Activated T-cell treated with anti-CD3 and anti-CD28 coated beads for 1 hour (primary cell): ENCODE data around the gene SDC3.

Experiments used
- DNase-seq: peaks from one replicate; pipeline ENCODE4 v3.0.0-alpha.2; 2020; ENCODE audit warnings: low read depth

Gene SDC3

DNA sequence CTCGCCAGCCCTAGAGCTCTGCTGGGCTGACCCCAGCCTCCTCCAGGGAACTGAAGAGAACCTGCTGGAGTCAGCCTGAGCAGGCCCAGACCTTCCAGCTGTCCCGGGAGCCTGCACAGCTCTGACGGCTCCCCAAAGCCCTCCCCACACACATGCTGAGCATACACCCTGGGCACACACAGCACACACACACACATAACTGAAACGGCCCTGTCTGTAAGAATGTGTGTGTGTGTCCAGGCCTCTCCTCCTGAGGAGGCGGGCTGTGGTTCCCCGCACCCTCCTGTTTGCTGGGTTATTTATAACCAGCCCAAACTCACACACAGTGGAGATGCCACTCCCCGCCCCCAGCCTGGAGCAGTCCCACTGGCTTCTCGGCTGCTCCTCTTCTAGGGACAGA lies 20.2 kb downstream of the SDC3 start:
- DNase-seq = no peak

DNA sequence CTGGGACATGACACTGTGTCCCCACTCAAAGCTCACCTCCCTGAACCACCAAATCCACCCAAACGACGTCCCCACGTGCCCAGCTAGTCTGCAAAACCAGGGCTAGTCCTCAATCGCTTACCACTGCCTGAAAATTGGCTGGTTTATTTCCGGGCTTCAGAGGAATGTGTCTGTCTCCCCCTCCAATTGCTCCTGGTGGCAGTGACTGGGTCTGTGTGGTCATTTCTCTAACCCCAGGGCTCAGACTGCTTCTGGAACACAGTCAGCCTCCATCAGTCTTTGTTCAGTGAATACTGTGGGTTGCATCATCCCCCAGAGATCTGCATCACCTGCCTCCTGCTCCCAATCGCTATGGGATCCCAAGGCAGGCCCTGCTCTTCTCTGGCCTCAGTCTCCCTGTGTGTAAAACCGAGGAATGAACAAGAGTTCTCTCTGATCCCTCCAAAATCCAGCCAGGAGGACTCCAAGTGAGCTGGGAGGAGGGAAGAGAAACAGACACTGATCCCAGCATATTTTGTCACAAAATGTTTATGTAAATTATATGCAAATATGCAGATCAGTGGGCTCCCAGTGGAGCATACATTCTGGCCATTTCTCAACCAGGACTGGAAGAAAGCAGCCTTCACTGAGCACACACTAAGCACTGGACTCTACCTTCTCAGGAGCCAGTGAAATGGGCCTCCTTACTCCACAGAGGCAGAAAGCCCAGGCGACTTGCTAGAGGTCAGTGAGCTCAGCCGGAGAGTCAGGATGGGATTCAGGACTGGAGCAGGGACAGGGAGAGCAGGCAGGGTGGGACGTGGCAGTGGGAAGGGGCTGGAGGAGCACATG lies 20.9 kb downstream of the SDC3 start:
- no peak for DNase-seq

DNA sequence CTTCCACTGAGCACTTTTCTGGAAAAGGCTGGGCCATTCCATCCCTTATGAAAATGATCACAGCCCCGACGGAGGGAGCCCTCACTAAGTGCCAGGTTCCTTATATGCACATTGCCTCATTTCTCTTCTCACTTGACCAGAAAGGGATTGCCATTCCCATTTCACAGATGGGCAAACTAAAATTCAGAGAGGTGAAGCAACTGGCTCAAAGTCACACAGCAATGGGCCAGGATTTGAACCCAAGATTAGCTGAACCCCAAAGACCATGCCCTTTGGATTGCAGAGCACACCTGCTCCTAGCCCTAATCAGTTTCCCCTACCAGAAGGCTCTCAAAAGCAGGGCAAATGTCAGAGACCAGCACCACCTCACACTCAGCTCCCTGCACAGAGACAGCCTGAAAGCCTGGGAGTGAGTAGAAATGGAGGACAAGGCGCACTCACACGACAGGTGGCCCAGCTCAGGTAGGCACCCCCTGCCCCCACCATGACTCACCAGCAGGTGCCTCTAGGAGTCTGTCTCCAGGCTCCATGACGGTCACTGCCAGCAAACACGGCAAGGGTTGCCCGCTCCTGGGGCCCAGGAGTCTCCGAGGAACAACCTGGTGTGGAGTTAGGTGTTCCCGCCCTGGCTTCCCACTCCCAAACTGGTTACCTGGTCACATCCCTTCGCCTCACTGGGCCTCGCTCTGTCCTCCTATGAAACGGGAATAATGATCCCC lies 21.7 kb downstream of the SDC3 start:
- DNase-seq = no peak

DNA sequence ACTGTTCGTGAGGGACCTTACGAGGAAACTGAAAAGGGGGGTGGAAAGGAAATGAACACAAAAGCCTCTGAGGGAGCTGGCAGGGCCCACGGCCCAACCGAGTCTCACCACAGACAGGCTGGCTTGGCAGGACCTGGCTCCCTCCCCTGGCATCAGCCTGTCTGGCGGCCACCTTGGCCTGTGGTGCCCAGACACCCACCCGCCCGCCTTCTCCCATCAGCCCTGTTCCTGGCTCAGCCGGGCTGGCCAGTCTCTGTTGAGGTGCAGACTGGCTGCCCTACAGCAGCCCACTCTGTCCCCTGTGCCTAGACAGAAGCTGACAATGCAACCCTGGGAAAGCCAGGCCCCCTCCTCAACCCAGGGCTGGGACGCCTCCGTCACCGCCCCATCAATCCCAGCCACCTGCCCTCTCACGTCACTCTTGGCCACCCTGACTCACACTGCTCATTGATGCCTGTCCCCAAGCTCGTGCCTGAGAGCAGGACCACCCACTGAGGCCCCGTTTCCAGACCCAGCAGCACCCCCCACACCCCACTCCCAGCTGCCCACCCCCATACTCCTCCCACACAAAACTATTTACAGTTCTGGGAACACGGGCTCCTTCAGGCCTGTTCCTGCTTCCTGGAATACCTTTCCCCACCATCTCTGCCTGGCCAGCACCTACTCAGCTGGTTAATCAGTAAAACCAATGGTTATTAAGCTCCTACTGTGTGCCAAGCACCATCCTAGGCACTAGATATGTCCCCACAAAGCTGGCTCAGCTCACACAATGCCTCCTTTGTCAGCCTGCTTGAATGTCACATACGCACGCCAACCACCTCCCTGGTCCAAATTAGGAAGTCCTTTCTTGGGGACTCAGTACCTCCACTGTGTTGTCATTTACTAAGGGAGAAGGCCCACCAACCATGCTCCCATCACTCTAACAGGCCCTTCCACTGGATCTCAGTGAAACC lies 22.7 kb downstream of the SDC3 start:
- DNase-seq = no peak

DNA sequence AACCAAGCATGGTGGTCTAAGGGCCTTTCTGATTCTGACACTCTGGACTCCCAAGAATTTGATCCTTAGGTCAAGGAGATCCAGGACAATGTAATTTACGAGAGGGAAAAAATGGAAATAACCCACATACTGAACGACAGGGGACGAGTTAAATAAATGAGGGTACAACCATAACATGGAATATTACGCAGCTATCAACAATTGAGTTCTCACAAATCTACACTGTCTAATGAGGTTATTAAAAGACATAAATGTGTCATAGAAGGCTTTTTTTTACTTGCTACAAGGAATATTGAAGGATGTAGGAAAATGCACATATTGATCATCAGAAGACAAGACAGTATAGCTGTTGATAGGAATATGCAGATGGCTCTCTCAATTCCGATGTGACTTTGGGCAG lies 23.8 kb downstream of the SDC3 start:
- DNase-seq = no peak

DNA sequence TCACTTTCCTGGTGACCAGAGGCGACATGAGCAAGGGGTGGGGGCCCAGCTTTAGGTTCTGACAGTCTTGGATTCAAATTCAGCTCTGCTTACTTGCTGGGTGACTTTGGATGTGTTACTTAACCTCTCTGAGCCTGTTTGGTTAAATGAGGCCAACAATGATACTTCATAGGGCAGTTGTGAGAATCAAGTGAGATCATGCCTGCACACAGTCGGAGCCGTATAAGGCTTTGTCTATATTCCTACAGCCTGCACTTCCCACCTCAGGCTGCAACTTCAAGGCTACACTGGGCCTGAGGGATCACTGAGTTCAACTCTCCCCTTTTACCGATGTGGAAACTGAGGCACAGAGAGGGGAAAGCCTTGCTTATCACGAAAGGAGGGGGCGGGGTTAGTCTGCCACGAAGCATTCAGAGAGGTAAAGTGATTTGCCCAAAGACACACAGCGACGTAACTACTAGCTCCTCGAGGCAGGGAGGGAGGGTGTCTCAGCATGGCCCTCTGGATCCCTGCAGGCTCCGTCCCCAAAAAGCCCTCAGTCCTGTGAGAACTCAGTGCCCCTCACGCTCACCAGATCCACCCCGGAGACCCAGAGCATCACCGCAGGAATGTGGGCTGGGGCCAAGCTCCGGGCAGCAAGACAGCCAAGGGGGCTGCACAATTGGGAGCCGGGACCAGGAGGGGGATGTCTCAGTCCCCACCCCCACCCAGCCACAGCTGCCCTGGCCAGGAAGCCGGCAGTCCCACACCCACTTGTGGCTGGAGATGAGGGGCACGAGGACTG lies 25.0 kb downstream of the SDC3 start:
- no peak for DNase-seq

DNA sequence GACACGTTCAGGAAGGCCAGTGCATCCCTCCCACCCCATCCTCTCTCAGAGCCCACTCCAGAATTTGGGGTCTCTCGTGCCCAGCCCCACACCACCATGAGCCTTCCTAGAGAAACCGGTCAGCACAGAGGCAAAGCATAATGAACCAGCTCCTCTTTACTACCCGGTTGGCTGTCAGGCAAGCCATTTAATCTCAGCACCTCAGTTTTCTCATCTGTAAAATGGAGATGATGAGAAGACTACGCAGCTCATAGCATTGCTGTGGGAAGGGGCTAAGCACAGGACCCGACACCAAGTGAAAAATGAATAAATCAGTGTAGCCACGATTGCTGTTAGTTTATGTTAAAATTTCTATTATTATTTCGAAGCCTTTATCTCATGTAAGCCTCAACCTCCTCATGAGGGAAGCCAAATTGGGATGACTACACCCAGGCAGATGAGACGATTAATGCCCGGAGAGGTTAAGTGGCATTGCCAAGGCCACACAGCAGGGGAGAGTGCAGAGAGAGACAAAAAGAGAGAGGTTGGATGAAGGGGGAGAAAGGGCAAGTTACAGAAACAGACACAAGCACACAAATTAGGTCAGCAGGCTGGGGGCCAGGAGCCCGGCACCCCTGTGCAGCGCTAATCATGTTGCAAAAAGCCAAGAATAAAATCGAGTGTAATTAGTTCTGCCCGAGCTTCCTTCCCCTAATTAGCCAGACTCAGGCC lies 25.7 kb downstream of the SDC3 start:
- no peak for DNase-seq

DNA sequence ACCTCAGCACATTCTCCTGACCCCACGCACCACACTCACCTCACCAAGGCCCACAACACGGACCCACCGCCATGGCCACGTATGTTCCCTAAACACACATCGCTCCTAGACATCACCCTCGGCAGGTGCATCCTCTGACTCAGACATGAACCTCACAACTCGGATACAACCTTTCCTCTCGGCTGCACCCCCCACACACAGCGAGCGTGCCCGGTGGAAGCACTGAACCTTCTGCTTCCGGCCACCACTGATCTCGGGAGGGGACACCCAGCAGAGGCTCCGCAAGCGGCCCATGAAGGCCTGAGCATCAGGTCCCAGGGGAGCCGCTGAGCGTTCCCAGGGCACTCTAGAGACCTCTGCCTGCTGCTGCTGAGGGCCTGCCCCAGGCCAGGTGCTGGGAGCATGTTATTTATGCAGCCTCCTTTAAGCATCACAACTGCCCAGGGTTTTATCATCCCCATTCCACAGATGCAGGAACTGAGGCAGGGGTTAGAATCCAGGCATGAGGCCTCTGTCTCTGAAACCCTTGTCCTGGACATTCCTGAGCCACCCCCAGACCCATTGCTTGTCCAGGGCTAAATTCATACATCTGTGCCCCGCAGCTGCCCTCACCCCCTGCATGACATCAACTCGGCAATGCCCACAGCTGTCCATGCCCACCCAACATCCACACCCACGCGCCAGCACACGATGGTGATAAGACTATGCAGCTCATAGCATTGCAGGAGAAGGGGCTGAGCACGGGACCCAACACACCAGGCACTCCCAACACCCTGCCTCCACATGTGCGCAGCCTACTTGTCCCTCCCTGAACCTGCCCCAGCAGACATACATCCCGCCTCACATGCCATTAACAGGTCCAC lies 27.0 kb downstream of the SDC3 start:
- no peak for DNase-seq

DNA sequence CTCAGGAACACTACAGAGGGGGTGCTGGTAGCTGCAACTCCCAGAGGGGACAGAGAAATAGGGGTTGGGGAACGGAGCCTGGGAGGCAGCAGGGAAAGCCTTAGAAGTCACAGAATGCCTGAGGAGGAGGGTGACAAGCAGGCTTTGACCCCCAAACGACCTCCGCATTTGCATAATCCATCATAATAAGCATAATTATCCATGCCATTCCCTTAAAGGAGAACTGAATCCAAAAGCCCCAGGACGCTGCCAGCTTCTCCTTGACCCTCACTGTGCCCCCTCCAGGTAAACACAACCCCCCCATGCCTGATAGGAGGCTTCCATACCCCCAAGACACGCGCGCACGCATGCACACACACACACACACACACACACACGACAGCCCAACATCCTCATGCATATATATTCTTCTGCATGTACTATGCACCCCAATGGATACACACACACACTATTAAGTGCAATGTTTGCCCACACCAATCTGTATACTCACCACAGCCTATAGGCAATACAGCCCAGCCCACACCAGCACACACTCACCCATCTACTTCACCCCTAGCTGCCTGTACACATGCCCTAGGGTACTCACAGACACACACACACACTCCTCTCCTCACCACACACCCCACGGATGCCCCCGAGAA lies 27.8 kb downstream of the SDC3 start:
- no peak for DNase-seq

DNA sequence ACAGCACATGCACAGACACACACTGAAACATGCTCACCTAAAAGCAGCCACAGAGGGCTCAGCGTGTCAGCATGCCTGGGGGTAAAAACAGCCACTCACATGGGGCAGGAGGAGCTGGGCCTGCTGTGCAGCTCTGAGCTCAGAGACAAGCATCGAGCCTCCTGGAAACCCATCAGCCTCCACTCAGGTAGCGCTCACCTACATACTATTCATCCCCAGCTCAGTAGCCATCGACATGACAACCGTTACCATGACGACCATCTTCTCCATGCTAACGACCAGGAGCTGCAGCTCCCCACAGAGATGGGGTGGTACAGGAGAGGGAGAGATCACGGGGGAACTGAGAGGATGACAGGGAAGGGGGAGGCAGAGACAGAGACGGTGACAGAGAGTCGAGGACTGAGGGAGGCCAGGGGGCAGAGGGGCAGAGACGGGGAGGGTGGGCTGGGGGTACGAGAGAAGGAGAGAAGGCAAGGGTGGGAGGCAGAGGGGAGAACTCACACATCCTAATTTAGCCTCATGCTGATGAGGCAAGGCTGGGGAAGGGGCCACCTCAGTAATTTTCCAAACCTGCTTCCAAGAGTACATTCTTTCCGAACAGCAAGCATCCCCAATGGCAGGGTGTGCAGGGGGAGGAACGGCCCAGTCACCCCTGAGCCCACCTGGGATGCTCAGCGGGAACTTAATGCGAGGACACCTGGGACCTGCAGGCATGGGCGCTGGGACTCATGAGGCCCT lies 28.4 kb downstream of the SDC3 start:
- DNase-seq = no peak

DNA sequence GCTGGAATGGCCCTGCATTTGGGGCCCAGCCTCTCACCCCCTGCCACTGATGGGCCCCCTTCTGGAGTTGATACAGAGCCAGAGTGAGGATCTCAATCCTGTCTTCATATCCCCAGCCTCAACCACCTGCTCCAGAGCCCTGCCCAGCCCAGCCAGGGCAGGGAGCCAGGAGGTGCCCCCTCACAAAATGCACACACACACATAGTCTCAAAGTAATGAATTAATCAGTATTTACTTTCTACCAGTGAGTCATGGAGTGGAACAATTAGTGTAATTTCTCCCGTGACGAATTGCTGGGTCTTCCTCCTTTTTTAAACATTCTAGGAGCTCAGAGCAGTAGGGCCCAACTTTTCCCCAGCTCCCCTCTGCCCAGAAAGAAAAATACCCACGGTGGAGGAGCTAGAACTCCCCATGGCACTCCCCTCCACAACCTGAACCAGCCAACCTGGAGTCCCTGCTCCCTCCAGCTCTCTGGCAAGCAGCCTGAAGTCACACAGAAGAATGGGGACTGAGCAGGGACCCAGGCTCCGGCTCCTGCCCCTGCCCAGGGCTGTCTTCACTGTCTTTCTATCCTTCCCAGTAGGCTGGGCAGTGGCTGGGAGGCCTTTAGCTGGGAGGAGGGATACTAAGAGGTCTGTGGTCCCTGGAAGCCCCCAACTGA lies 29.3 kb downstream of the SDC3 start:
- no peak for DNase-seq

DNA sequence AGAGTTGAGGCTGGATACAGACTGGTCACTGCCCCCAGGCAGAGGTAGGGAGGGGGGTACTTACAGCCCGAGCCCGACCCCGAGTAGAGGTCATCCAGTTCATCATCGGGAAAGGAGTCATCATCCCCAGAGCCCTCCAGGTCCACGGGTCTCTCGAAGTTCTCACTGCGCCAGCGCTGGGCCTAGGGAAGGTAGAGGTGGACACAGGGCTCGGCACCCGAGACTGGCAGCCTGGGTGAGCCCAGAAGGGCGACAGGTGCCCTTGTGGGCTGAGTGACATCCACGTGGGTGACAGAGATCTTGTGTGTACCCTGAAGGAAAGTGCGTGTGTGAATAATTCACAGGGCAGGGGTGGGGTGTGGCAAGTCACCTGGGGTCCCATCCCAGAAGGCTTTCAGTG lies 30.0 kb downstream of the SDC3 start:
- DNase-seq = no peak

DNA sequence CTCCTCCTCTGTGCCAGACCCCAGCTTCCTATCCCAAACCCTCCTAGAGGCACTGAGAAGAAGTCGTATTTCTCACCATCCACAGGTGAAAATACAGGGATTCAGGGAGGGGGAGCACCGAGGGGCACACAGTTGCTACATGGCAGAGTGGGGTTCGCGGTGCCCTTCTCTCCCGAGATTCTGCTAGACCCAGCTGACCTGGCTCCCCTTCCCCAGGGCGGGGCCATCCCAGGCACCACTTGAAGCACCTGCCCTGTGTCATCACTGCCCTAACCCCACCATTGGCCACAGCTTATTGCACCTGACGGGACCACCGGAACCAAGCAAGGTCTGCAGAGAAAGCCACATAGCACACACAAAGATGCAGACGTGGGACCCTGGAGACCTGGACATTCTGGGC lies 30.5 kb downstream of the SDC3 start:
- DNase-seq = no peak

DNA sequence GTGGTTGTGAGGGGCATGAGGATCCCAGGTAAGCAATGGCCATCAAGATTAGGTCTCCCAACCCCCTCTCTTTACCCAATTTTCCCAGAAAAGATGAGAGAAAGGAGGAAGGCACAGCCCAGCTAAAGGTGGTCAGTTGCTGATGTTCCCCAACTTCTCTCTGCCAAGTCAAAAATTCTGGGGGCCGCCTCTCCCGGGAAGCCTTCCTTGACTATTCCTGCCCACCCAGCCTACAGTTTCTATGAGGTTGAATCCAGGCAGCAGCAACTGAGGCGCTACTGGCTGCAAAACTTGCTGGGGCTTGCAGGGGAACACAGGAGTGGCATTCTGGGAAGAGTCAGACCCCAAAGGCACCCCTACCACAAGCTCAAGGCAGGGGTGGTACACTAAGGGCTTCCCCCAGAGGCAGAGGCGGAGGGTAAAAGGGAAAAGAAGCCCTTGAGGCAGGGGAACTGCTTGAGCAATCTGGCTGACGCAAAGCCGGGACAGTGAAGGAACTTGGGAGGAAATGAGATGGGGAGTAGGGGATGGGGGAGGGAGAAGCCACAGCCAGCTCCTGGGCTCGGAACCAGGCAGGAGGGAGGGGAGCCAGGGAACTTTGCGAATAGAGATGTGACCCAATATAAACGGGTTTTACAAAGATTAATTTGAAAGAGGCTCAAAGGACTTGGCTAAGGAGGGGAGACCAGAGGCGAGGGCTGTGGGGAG lies 31.2 kb downstream of the SDC3 start:
- DNase-seq = no peak

DNA sequence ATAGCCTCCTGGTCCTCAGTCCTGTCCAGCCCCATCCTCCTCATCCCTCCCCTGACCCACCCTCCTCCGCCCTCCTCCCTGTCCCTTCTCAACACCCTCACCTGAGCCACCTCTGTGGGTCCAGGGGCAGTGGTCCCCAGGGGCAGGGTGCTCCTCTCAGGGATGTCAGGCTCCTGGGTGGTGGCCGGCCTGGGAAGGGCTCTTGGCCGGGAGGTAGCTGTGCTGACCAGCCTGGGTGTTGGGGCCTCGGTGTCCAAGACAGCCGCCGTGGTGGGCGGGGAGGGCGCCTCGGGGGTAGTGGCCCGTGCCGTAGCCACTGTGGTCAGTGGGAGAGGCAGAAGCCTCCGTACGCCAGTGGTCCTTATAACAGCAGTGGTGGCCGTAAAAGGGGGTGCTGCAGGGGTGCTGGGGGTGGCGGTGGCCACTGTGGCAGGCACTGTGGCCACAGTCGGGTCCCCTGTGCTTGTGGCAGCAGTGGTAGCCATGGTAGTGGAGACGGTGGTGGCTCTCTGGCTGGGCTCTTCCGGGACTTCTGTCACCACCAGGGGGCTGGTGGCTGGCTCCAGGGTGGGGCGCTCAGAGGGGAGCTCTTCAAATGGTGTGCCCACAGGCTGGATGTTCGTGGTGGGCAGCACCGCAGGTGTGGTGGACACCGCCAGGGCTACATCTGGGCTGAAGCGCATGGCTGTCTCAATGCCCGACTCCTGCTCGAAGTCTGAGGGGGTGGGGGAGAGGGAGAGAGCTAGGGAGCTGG lies 31.9 kb downstream of the SDC3 start:
- DNase-seq = no peak

DNA sequence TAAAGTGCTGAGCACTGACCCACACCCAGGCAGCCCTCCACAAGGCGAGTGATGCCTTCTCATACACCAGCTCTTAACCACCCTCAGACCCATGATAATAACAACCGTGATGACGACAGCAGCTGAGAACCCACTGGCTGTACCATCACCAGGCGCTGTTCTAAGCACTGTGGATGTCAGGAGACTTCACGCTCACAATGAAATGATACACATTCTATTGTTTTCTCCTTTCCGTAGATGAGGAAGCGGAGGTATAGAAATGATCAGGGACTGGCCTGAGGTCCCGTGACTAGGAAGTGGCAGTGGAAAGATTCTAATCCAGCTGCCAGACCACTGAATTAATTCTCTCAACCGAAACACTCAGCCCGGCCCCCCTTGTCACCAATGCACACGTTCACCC lies 32.6 kb downstream of the SDC3 start:
- DNase-seq = no peak

DNA sequence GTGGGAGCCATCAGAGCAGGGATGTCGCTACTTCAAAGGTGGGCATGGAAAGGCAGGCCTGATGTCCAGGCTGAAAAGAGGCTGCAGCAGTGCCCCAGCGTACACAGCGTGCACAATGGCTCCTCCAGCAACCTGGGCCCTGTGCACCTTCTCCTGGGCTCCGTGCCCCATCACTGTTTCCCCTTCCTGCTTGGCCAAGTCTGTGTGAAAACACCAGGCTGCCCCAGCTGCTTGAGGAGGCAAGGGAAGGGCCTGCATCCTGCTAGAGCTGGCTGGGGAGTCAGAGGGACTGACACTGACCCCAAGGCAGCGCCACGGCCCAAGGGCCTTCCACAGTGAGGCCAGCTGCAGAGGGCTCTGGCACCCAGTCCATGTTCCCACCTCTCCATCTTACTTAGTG lies 33.4 kb downstream of the SDC3 start:
- DNase-seq = no peak
